Gastrocnemius medialis (tissue), 4 donors: ENCODE measurements around the gene HPS5.

Source experiments
- POLR2A ChIP-seq, 2 donors: fragments of 450-650 bp; IDR thresholded peaks; one replicate each; pipeline ENCODE4 v1.6.1; 2017; ENCODE audit warnings: antibody characterized with exemption in 2 of 2, mild to moderate bottlenecking in 2 of 2, moderate library complexity in 2 of 2
- TF ChIP-seq, protein P1 (sequence below), 5 experiments: fragments of 450-650 bp in 3 of 5; fragments of 200-600 bp in 2 of 5; sonication (generic) in 2 of 5; IDR thresholded peaks in 4 of 5; conservative IDR thresholded peaks in 1 of 5; 1 replicate in 4 of 5; 2 replicates in 1 of 5; pipeline ENCODE4 v1.5.1; 2016 to 2019; ENCODE audit warnings: antibody characterized with exemption in 5 of 5, mild to moderate bottlenecking in 3 of 5, moderate library complexity in 3 of 5

DNA sequence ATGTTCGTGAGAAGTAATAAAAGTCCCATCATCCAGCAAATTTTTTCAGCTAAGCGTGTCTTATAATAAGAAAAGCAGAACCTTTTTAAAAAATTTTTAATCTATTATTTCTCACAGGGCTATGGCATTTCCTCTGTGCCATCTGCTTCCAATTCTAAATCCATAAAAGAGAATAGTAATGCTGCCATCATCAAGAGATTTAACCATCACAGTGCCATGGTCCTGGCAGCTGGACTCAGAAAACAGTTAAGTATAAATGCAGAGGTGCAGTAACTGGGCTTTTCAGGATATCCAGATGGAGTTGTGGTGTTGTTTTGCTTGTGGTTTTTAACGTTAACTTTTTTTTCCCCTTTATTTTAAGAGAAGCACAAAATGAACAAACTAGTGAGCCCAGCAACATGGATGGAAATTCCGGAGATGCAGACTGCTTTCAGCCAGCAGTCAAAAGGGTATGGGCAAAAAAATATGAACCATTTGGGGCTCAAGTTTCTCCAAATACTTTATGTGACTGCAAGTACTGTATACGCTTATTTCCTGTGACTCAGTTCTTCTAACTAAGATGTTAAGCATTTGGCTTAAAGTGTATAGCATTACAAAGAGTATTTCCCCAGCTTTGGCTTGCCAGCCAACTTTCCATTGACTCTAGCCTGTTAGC lies 25.7 kb upstream of the HPS5 start:
- TF ChIP-seq, protein P1, sequence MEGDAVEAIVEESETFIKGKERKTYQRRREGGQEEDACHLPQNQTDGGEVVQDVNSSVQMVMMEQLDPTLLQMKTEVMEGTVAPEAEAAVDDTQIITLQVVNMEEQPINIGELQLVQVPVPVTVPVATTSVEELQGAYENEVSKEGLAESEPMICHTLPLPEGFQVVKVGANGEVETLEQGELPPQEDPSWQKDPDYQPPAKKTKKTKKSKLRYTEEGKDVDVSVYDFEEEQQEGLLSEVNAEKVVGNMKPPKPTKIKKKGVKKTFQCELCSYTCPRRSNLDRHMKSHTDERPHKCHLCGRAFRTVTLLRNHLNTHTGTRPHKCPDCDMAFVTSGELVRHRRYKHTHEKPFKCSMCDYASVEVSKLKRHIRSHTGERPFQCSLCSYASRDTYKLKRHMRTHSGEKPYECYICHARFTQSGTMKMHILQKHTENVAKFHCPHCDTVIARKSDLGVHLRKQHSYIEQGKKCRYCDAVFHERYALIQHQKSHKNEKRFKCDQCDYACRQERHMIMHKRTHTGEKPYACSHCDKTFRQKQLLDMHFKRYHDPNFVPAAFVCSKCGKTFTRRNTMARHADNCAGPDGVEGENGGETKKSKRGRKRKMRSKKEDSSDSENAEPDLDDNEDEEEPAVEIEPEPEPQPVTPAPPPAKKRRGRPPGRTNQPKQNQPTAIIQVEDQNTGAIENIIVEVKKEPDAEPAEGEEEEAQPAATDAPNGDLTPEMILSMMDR (IDR thresholded peaks at IDR 0.05 in 4 of 5, conservative IDR thresholded peaks at IDR 0.05 in 1 of 5), result no peak
- TF ChIP-seq POLR2A (IDR thresholded peaks at IDR 0.05), result no peak
